ENCODE data around the gene MYL11. TPM values are rescaled to one million over a fixed set of nuclear protein-coding genes. Genes with fewer than 3 reads are reported as not detected.
"Not testable (repeated sequence)": the region's sequence is repeated elsewhere in the genome, so short reads cannot be mapped to it uniquely, and the experiment has no call there.

MYL11 gene, protein sequence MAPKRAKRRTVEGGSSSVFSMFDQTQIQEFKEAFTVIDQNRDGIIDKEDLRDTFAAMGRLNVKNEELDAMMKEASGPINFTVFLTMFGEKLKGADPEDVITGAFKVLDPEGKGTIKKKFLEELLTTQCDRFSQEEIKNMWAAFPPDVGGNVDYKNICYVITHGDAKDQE
- 1 to 10 TPM in 3 of 4 donors, not detected in 1; 1.2 to 1.4 (median 1.2) TPM for polyA plus RNA-seq (ENCODE audit: insufficient read length in 4 of 4)

GRCh38 chr16:30374538-30374937 is at the start of gene MYL11:
Gene MYL11, plus strand, starts transcription at chr16:30374802. Its CDS starts 56 bp downstream, at chr16:30374858.
- DNase-seq (ENCODE audit: low read depth in 4 of 4, low spot score in 3 of 4): no peak

GRCh38 chr16:30334473-30334989 is 40.1 kb upstream of the MYL11 start:
- peak in 3 of 4 donors; percentile 39 to 67 (median 53) for DNase-seq (ENCODE audit: low read depth in 4 of 4, low spot score in 3 of 4)

DNA sequence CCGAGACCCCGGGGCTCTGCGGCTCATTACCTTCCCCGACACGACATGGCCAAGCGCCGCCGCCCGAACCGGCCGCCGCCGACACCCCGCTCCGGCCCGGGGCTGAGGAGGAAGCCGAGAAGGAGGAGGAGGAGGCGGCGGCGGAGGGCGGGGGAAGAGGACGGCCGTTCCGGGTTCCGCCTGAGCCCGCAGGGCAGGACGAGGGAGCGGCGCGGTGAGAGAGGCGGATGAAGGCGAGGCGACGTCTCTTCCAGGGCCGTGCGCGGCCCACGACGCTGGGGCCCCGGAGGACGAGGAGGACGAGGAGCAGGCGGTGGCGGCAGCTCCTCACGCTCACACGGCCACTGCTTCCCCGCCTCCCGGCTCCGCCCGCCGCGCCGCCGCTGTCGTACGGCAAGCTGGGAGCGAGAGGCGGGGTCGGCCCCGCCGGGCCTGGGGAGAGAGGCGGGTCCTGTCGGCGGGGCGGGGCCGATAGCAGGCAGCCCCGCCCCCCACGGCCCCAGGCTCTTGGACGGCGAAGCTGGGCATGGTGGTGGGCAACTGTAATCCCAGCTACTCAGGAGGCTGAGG is 39.5 kb upstream of the MYL11 start:
- DNase-seq (ENCODE audit: low read depth in 4 of 4, low spot score in 3 of 4): peak; percentile 42 to 55 (median 47)

DNA sequence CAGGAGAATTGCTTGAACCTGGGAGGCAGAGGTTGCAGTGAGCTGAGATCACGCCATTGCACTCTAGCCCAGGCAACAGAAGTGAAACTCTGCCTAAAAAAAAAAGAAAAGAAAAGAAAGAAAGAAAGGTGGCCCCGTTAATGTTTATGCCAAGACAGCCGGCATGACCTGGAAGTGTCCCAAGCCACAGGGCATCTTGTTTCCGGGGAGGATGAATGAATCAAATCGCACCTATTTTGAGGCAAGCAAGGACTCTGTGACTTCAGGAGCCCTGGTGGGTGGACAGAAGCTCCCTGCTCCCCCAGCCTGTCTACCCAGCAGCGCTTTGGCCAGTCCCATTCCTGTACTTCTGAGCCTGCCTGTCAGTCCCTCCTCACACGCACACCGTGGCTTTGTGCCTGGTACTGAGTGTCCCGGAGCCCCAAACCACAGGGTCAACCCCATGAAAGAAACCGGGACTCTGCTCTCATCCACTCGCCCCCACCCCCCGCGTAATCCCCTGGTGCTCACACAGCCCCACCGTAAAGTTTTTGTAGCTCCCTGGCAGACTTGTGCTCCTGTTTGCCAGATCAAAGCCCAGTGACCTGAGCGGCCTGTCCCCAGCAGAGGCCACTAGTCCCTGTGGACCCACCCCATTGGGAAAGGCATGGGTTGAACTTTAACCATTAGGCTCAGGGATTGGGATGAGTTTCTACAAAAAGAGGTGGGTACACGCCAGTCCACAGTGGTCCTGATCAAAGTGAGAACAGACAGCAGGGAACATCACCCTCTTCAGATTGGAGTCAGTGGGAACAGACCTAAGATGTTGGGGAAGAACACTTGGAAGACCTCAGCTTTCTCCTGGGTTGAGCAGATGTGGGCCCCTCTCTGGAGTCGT is 38.8 kb upstream of the MYL11 start:
- no peak for DNase-seq (ENCODE audit: low read depth in 4 of 4, low spot score in 3 of 4)

DNA sequence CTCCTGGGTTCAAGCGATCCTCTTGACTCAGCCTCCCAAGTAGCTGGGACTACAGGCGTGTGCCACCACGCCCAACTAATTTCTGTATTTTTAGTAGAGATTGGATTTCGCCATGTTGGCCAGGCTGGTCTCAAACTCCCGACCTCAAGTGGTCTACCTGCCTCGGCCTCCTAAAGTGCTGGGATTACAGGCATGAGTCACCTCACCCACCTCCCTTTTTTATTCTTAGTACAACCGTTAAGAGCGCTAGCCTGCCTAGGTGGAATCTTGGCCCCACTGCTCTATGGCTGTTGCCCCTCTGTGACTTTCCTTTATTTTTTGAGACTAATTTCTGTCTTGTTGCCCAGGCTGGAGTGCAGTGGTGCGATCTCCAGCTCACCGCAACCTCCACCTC is 36.6 kb upstream of the MYL11 start:
- DNase-seq (ENCODE audit: low read depth in 4 of 4, low spot score in 3 of 4): not testable (repeated sequence)

DNA sequence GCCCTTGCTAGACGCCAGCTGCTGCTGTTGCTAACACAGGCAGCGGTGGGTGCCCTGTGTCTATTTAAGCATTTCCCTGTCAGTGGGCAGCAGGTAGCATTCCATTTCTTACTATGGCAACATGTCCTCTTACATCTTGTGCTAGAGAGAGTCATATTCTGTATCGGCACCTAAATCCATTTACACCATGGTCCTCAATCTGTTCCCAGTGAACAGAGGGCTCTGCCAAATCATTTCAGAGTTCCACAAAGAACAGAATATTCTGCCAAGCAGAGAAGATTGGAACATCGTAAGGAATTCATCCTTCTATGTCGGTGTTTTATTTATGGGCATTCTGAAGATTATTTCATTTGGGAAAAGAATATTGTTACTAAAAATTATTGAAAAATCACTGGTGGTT is 35.9 kb upstream of the MYL11 start:
- not testable (repeated sequence) for DNase-seq (ENCODE audit: low read depth in 4 of 4, low spot score in 3 of 4)

- no peak for DNase-seq (ENCODE audit: low read depth in 4 of 4, low spot score in 3 of 4)
Observed at GRCh38 chr16:30340621-30341020, 34.0 kb upstream of the MYL11 start.

- DNase-seq (ENCODE audit: low read depth in 4 of 4, low spot score in 3 of 4): not testable (repeated sequence)
Observed at GRCh38 chr16:30341971-30342370, 32.6 kb upstream of the MYL11 start.

DNA sequence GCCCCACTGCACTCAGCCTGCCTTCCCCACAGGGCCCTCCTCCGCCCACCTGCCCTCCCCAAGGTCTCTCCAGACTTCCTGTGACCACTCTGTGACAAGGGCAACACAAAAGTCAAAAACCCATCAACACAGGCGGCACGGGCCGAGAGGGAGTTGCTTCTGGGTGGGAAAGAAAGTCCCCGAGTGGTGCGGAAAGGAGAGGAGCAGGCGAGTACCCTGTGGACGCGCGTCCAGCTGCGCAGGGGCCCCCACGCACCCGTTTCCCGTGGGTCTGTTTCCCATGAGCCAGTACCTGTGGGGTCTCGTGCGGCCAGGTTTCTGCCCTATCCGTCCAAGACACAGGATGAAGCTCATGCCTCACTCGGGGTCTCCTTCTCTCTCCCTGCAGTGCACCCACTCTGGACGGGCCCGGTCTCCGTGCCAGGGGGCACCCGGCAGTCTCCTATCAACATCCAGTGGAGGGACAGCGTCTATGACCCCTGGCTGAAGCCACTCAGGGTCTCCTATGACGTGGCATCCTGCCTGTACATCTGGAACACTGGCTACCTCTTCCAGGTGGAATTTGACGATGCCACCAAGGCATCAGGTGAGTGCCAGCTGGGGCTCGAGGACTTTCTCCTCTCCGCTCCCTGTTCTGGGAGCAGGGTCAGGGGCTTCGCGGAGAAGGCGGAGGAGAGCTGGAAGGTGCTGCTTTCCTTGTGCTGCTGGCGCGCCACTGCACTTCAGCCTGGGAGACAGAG is 31.7 kb upstream of the MYL11 start:
- no peak for DNase-seq (ENCODE audit: low read depth in 4 of 4, low spot score in 3 of 4)

GRCh38 chr16:30343491-30343820 is 31.1 kb upstream of the MYL11 start:
- not testable (repeated sequence) for DNase-seq (ENCODE audit: low read depth in 4 of 4, low spot score in 3 of 4)

DNA sequence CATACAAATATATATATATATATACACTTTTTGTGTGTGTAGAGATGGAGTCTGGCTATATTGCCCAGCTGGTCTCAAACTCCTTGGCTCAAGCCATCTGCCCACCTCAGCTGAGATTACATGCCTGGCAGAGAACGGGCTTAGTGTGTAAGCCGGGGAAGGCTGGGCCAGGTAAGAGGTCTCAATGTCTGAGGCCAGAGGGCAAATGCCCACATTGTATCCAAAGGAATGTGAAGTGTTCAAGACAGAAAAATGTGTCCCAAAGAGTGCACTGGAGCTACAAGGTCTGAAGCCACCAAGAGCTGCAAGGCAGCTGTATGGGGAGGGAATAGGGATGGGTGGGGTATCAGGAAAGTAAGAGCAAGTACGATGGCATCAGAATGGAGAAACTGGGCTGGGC is 28.3 kb upstream of the MYL11 start:
- DNase-seq (ENCODE audit: low read depth in 4 of 4, low spot score in 3 of 4): no peak

DNA sequence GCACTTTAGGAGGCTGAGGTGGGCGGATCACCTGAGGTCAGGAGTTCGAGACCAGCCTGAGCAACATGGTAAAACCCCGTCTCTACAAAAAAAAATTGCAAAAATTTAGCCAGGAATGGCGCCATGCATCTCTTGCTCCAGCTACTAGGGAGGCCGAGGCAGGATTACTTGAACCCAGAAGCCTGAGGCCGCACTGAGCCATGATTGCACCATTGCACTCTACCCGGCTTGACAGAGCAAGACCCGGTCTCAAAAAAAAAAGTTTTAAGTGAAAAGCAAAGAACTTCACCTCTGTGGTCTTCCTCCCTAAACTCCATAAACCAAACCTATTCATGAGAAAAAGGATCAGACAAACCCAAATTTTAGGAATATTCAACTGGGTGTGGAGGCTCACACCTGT is 26.5 kb upstream of the MYL11 start:
- DNase-seq (ENCODE audit: low read depth in 4 of 4, low spot score in 3 of 4): no peak

- no peak for DNase-seq (ENCODE audit: low read depth in 4 of 4, low spot score in 3 of 4)
Observed at GRCh38 chr16:30348929-30349328, 25.7 kb upstream of the MYL11 start.

DNA sequence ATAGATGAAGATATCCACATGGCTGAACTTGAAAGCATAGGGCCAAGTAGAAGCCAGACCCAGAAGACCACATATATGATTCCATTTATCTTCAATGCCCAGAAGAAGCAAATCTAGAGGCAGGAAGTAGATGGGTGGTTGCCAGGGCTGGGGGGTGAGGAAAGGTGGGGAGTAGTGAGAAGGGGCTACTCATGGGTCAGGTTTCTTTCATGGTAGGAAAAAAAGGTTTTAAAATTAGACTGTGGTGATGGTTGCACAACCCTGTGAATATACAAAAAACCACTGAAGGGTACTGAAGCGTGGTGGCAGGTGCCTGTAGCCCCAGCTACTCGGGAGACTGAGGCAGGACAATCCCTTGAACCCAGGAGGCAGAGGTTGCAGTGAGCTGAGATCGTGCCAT is 24.9 kb upstream of the MYL11 start:
- no peak for DNase-seq (ENCODE audit: low read depth in 4 of 4, low spot score in 3 of 4)

GRCh38 chr16:30350134-30350871 is 24.3 kb upstream of the MYL11 start:
- DNase-seq (ENCODE audit: low read depth in 4 of 4, low spot score in 3 of 4): no peak

GRCh38 chr16:30351001-30351441 is 23.6 kb upstream of the MYL11 start:
- no peak for DNase-seq (ENCODE audit: low read depth in 4 of 4, low spot score in 3 of 4)

- no peak for DNase-seq (ENCODE audit: low read depth in 4 of 4, low spot score in 3 of 4)
Observed at GRCh38 chr16:30351586-30352419, 22.8 kb upstream of the MYL11 start.

DNA sequence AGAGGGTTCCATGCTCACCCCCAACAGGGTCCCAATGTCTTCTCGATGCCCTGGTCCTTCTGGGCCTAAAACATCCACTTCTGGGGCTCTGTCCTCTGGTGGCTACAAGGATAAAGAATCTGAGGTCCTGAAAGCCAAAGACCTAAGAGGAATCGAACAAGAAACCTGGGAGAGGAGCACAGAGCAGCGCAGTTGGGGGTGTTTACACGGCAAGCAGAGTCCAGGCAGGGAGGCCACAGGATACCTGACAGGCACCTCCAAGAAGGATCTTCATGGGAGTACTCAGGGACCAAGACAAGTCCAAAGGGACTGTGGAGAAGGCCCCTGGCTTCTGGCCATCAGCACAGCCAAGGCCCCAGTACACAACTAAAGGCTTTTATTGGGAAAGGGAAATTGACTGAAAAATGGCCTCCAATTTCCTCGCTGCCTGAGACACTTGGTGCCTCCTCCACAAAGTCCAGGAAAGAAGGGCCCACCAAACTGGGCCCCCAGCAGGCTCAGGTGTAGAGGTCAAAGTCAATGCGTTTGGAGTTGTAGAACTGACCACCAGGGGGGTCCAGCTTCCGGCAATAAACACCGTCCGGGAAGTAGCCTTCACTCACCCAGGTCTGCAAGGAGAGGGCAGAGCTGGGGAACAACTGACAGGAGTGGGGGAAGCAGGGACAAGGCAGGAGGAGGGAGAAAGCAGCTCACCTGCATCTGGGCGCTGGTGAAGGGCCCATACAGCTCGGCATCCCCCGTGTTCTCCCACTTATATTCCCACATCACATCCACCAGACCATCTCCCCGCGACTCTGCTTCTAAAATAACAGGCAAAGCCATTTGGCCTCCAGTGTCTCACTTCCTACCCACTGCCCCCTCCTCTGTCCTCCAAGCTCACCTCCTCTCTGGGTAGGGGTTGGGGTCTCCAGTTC is 21.9 kb upstream of the MYL11 start:
- DNase-seq (ENCODE audit: low read depth in 4 of 4, low spot score in 3 of 4): no peak

Data from left renal pelvis (tissue), 4 donors.